ENCODE results near the gene ACVR1.

ACVR1 gene

GRCh38 chr2:157867703-157868102 is 8.4 kb downstream of the ACVR1 start:
- ATAC-seq = no peak
- TF ChIP-seq CREB5 (CRISPR knock-in tag; IDR thresholded peaks at IDR 0.05; ENCODE audit: low read depth) (no peak), PPARA (CRISPR knock-in tag; IDR thresholded peaks at IDR 0.05; ENCODE audit: borderline replicate concordance) (no peak)

- no peak for TF ChIP-seq CREB5 (CRISPR knock-in tag; IDR thresholded peaks at IDR 0.05; ENCODE audit: low read depth)
- no peak for TF ChIP-seq TCF4 (CRISPR knock-in tag; IDR thresholded peaks at IDR 0.05; ENCODE audit: borderline replicate concordance)
- no peak for TF ChIP-seq ZFP3 (CRISPR knock-in tag; IDR thresholded peaks at IDR 0.05)
- TF ChIP-seq, protein P1, sequence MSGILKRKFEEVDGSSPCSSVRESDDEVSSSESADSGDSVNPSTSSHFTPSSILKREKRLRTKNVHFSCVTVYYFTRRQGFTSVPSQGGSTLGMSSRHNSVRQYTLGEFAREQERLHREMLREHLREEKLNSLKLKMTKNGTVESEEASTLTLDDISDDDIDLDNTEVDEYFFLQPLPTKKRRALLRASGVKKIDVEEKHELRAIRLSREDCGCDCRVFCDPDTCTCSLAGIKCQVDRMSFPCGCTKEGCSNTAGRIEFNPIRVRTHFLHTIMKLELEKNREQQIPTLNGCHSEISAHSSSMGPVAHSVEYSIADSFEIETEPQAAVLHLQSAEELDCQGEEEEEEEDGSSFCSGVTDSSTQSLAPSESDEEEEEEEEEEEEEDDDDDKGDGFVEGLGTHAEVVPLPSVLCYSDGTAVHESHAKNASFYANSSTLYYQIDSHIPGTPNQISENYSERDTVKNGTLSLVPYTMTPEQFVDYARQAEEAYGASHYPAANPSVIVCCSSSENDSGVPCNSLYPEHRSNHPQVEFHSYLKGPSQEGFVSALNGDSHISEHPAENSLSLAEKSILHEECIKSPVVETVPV (CRISPR knock-in tag; IDR thresholded peaks at IDR 0.05) = no peak
- no peak for TF ChIP-seq ZFP30 (CRISPR knock-in tag; IDR thresholded peaks at IDR 0.05)
- TF ChIP-seq TOX (CRISPR knock-in tag; IDR thresholded peaks at IDR 0.05; ENCODE audit: borderline replicate concordance) = no peak
- TF ChIP-seq BACH2 (CRISPR knock-in tag; IDR thresholded peaks at IDR 0.05; ENCODE audit: borderline replicate concordance) = no peak
- TF ChIP-seq OSR1 (CRISPR knock-in tag; IDR thresholded peaks at IDR 0.05) = no peak
- TF ChIP-seq ZNF565 (CRISPR knock-in tag; conservative IDR thresholded peaks at IDR 0.05; ENCODE audit: low read depth) = no peak
- no peak for ATAC-seq
Measured at GRCh38 chr2:157866666-157867642, 9.2 kb downstream of the ACVR1 start.

GRCh38 chr2:157866202-157866601 is 9.9 kb downstream of the ACVR1 start:
- TF ChIP-seq ISL1 (CRISPR knock-in tag; IDR thresholded peaks at IDR 0.05) (peak; percentile 34; the same call in 1 of the 2 replicates), PPARA (CRISPR knock-in tag; IDR thresholded peaks at IDR 0.05; ENCODE audit: borderline replicate concordance) (no peak)
- ATAC-seq = no peak

DNA sequence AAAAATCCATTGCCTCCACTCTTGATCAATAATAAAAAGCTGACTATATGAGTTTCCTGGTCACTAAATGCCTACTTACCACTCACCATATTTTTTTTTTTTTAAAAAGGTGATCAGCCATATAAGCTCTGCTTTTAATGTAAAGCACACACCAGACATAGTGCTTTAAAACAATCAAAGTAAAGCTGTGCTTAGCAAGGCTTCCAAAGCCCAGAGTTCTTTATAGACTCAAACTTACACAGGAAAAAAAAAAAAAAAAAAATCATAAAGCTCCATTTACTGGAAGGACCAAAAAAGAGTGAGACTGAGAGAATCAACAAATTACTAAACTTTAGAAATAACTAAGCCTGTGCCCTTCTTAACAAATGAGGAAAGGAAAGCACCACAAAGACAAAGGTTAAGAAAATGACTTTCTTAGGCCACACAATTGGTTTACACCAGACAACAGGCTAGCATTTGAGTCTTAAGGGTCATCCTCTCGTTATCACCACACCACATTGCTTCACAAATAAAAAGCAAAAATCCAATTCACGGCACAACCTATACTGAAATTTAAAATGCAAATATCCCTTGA is 11.2 kb downstream of the ACVR1 start:
- no peak for TF ChIP-seq BACH2 (CRISPR knock-in tag; IDR thresholded peaks at IDR 0.05; ENCODE audit: borderline replicate concordance)
- no peak for TF ChIP-seq RARB (CRISPR knock-in tag; IDR thresholded peaks at IDR 0.05)
- TF ChIP-seq PATZ1 (CRISPR knock-in tag; IDR thresholded peaks at IDR 0.05; ENCODE audit: borderline replicate concordance) = no peak
- no peak for TF ChIP-seq ZNF565 (CRISPR knock-in tag; conservative IDR thresholded peaks at IDR 0.05; ENCODE audit: low read depth)
- TF ChIP-seq, protein P1 (CRISPR knock-in tag; IDR thresholded peaks at IDR 0.05) = no peak
- no peak for TF ChIP-seq ZNF8 (CRISPR knock-in tag; IDR thresholded peaks at IDR 0.05)
- TF ChIP-seq ZC3H10 (CRISPR knock-in tag; IDR thresholded peaks at IDR 0.05) = no peak
- TF ChIP-seq ARNTL (CRISPR knock-in tag; IDR thresholded peaks at IDR 0.05; ENCODE audit: borderline replicate concordance, low read depth) = no peak
- no peak for TF ChIP-seq CSDC2 (CRISPR knock-in tag; IDR thresholded peaks at IDR 0.05)
- ATAC-seq = no peak

Data from SK-N-SH treated with all-trans-retinoic acid at 6 μM for 48 hours (cell line).